CD14-positive monocyte (primary cell): ENCODE results near the gene NCOA7. TPM values are rescaled to one million over a fixed set of nuclear protein-coding genes. Genes with fewer than 3 reads are reported as not detected.

Experiments
- DNase-seq, 3 donors: peaks; one replicate each; pipeline ENCODE4 v3.0.0-alpha.2; 2011 to 2022
- H2AFZ ChIP-seq: 2 replicates; pipeline ENCODE4 v1.6.0; 2012; ENCODE audit warnings: mild to moderate bottlenecking, low read depth, low read length, inconsistent platforms; ENCODE audit not compliant: insufficient read depth, poor library complexity, severe bottlenecking
- H3K27ac ChIP-seq, 2 donors: 1 replicate in 1 of 2; 2 replicates in 1 of 2; pipeline ENCODE4 v1.5.1; 2012 to 2013; ENCODE audit warnings: low read length in 2 of 2, control low read depth in 1 of 2, inconsistent platforms in 1 of 2, low read depth in 1 of 2, mild to moderate bottlenecking in 1 of 2
- H3K27me3 ChIP-seq, 2 donors: one replicate each; pipeline versions ENCODE4 v1.6.0 to v1.6.1; 2011 to 2013; ENCODE audit warnings: low read length in 2 of 2; ENCODE audit not compliant: control insufficient read depth in 2 of 2, insufficient read depth in 2 of 2
- H3K36me3 ChIP-seq, 2 donors: replicated peaks in 1 of 2; 1 replicate in 1 of 2; 2 replicates in 1 of 2; pipeline versions ENCODE4 v1.5.1 to v1.6.1; 2012 to 2013; ENCODE audit warnings: low read length in 2 of 2, control low read depth in 1 of 2, inconsistent platforms in 1 of 2, mild to moderate bottlenecking in 1 of 2; ENCODE audit not compliant: insufficient read depth in 2 of 2, control insufficient read depth in 1 of 2
- H3K4me1 ChIP-seq, 2 donors: 1 replicate in 1 of 2; 2 replicates in 1 of 2; pipeline versions ENCODE4 v1.5.1 to v1.6.1; 2012 to 2013; ENCODE audit warnings: low read length in 2 of 2, control low read depth in 1 of 2, inconsistent platforms in 1 of 2, mild to moderate bottlenecking in 1 of 2, moderate library complexity in 1 of 2; ENCODE audit not compliant: insufficient read depth in 2 of 2, control insufficient read depth in 1 of 2
- H3K4me2 ChIP-seq: replicated peaks from 2 replicates; pipeline ENCODE3; 2012; ENCODE audit warnings: low read length, moderate library complexity, mild to moderate bottlenecking; ENCODE audit not compliant: poor library complexity, severe bottlenecking; ENCODE audit errors: extremely low read depth
- H3K4me3 ChIP-seq, 3 experiments: fragments of 200-600 bp in 1 of 3; sonication (generic) in 1 of 3; replicated peaks in 1 of 3; 1 replicate in 2 of 3; 2 replicates in 1 of 3; pipeline ENCODE4 v1.5.1; 2011 to 2013; ENCODE audit warnings: low read length in 3 of 3, mild to moderate bottlenecking in 3 of 3, control low read depth in 2 of 3, low read depth in 2 of 3, inconsistent platforms in 1 of 3, moderate library complexity in 1 of 3
- H3K79me2 ChIP-seq: 2 replicates; pipeline ENCODE4 v1.6.0; 2012; ENCODE audit warnings: mild to moderate bottlenecking, control low read depth, inconsistent platforms, low read length, moderate library complexity; ENCODE audit not compliant: insufficient read depth
- H3K9ac ChIP-seq: 2 replicates; pipeline ENCODE4 v1.6.0; 2017; ENCODE audit warnings: low read length, mild to moderate bottlenecking; ENCODE audit not compliant: insufficient read depth, poor library complexity, severe bottlenecking
- H3K9me3 ChIP-seq, 2 donors: replicated peaks in 1 of 2; 1 replicate in 1 of 2; 2 replicates in 1 of 2; pipeline versions ENCODE4 v1.5.1 to v1.6.1; 2012 to 2013; ENCODE audit warnings: low read length in 2 of 2, control low read depth in 1 of 2; ENCODE audit not compliant: control insufficient read depth in 1 of 2, insufficient read depth in 1 of 2
- H4K20me1 ChIP-seq: 2 replicates; pipeline ENCODE4 v1.6.0; 2012; ENCODE audit warnings: mild to moderate bottlenecking, low read length, control low read depth, moderate library complexity; ENCODE audit not compliant: insufficient read depth
- H3K27ac Mint-ChIP-seq, 7 donors: one replicate each; pipeline ENCODE4 v1.8.0; 2020; ENCODE audit warnings: mild to moderate bottlenecking in 7 of 7, mixed read lengths in 7 of 7, moderate library complexity in 6 of 7, inconsistent platforms in 2 of 7
- H3K27me3 Mint-ChIP-seq, 3 donors: one replicate each; pipeline ENCODE4 v1.8.0; 2021 to 2022; ENCODE audit warnings: low read depth in 3 of 3, mild to moderate bottlenecking in 3 of 3, mixed read lengths in 3 of 3, moderate library complexity in 3 of 3, inconsistent platforms in 1 of 3
- H3K36me3 Mint-ChIP-seq, 2 donors: one replicate each; pipeline ENCODE4 v1.8.0; 2020; ENCODE audit warnings: mixed read lengths in 2 of 2, inconsistent platforms in 1 of 2, mild to moderate bottlenecking in 1 of 2
- H3K4me1 Mint-ChIP-seq: one replicate; pipeline ENCODE4 v1.8.0; 2020; ENCODE audit warnings: mild to moderate bottlenecking, mixed read lengths
- H3K4me3 Mint-ChIP-seq, 2 donors: one replicate each; pipeline ENCODE4 v1.8.0; 2020; ENCODE audit warnings: mild to moderate bottlenecking in 2 of 2, mixed read lengths in 2 of 2, moderate library complexity in 1 of 2
- H3K9me3 Mint-ChIP-seq, 7 donors: one replicate each; pipeline ENCODE4 v1.8.0; 2020 to 2022; ENCODE audit warnings: mixed read lengths in 7 of 7, mild to moderate bottlenecking in 6 of 7, moderate library complexity in 6 of 7, inconsistent platforms in 2 of 7
- CTCF ChIP-seq: fragments of 200-600 bp; IDR thresholded peaks from one replicate; pipeline ENCODE4 v1.8.0; 2022; ENCODE audit warnings: antibody characterized with exemption, mild to moderate bottlenecking
- WGBS: methylation state at CpG from one replicate; pipeline ENCODE4 v1.1.5; 2013; ENCODE audit warnings: missing lambda C conversion rate; ENCODE audit not compliant: insufficient coverage; 5-methylcytosine and 5-hydroxymethylcytosine counted together
- intact Hi-C, 2 donors: fragments of 100-400 bp; cut with micrococcal nuclease; formaldehyde crosslinking; loops; one replicate each; pipeline versions ENCODE4 v1.15.0 to v1.15.1; 2023
- polyA plus RNA-seq, 3 donors: library from polyadenylated mRNA; depleted of rRNA in 1 of 3; unstranded in 2 of 3; stranded (reverse) in 1 of 3; fragments of 300-500 nt in 2 of 3; fragments of >200 nt in 1 of 3; fragmentation: Illumina TruSeq in 2 of 3; gene quantifications; 1 replicate in 2 of 3; 2 replicates in 1 of 3; pipeline ENCODE4 v1.2.3, GENCODE V29; 2012 to 2021

The NCOA7 gene
- polyA plus RNA-seq, 3 donors = 8.3 to 21.9 (median 11.2) TPM

- H3K4me3 ChIP-seq = peak overlapping the region in 1 of 3 experiments; percentile 69
- no peaks in the 10 kb centered on the region for H3K9me3 ChIP-seq
- no peak for TF ChIP-seq CTCF
- peak overlapping the region; percentile 53 to 80 for H3K4me3 Mint-ChIP-seq
- no peaks in the 10 kb centered on the region for H3K36me3 Mint-ChIP-seq
- 15% methylated on average over 3 of the region's 5 CpGs for whole genome bisulfite sequencing
- H3K27ac Mint-ChIP-seq = peak overlapping the region; percentile 82 to 93 (median 85)
- peaks cover 65 to 73% of the 10 kb centered on the region in 2 donors for H3K4me1 ChIP-seq
- no peak overlapping the region for H3K9ac ChIP-seq
- H3K27ac ChIP-seq = peak overlapping the region; percentile 59 to 80
- H3K79me2 ChIP-seq = peaks cover 23% of the 10 kb centered on the region
- H4K20me1 ChIP-seq = no peaks in the 10 kb centered on the region
- no peaks in the 10 kb centered on the region for H3K9me3 Mint-ChIP-seq
- no peaks in the 10 kb centered on the region for H3K36me3 ChIP-seq
- H3K4me1 Mint-ChIP-seq = peaks cover 71% of the 10 kb centered on the region
- peak; percentile 23 to 46 (median 29) for DNase-seq
- intact Hi-C loops = loop anchor here in 1 of 2 donors (10.0 kb wide), 1 partner anchor 48 kb away; no protein-coding TSS in a partner anchor
- H3K27me3 ChIP-seq = no peaks in the 10 kb centered on the region
- peaks cover 0 to 2% (median 0%) of the 10 kb centered on the region in 3 donors for H3K27me3 Mint-ChIP-seq
- peak overlapping the region; percentile 73 for H2AFZ ChIP-seq
- H3K4me2 ChIP-seq = peak overlapping the region; percentile 75
Measured at GRCh38 chr6:125832391-125833117, 41.8 kb downstream of the NCOA7 start.

- Histone ChIP-seq H3K27ac (peak overlapping the region in 1 of 2 donors; percentile 60), H3K4me3 (no peak overlapping the region), H3K79me2 (peaks cover 23% of the 10 kb centered on the region), H3K36me3 (no peaks in the 10 kb centered on the region), H3K27me3 (no peaks in the 10 kb centered on the region), H4K20me1 (no peaks in the 10 kb centered on the region), H3K4me2 (no peak overlapping the region), H3K4me1 (peaks cover 55 to 65% of the 10 kb centered on the region in 2 donors), H3K9ac (no peak overlapping the region), H2AFZ (no peak overlapping the region), H3K9me3 (no peaks in the 10 kb centered on the region)
- WGBS = no CpG with 5 or more reads among the region's 2 CpGs
- TF ChIP-seq CTCF = no peak
- peaks cover 64% of the 10 kb centered on the region for H3K4me1 Mint-ChIP-seq
- peak overlapping the region in 3 of 7 donors; percentile 67 to 77 (median 70) for H3K27ac Mint-ChIP-seq
- H3K27me3 Mint-ChIP-seq = peaks cover 0 to 2% (median 2%) of the 10 kb centered on the region in 3 donors
- intact Hi-C loops = loop anchor here in 1 of 2 donors (10.0 kb wide), 1 partner anchor 50 kb away; no protein-coding TSS in a partner anchor
- peak overlapping the region in 1 of 2 donors; percentile 15 for H3K4me3 Mint-ChIP-seq
- H3K36me3 Mint-ChIP-seq = peaks cover 0 to 4% of the 10 kb centered on the region in 2 donors
- no peaks in the 10 kb centered on the region for H3K9me3 Mint-ChIP-seq
- DNase-seq = no peak
Measured at GRCh38 chr6:125834348-125834747, 43.6 kb downstream of the NCOA7 start.
